HEK293 (cell line): Measurements from ENCODE around the gene ITPA.

Experiments
- BCL11B ChIP-seq: fragments of 450-650 bp; formaldehyde crosslinking; IDR thresholded peaks from 2 replicates; pipeline ENCODE4 v1.5.1; 2016; ENCODE audit warnings: low read depth, missing biosample characterization, missing genetic modification characterization
- GLI4 ChIP-seq: fragments of 450-650 bp; formaldehyde crosslinking; IDR thresholded peaks from 2 replicates; pipeline ENCODE4 v1.5.1; 2016; ENCODE audit warnings: missing biosample characterization, missing genetic modification characterization
- HIC1 ChIP-seq: fragments of 450-650 bp; formaldehyde crosslinking; IDR thresholded peaks from 2 replicates; pipeline ENCODE4 v1.5.1; 2016; ENCODE audit warnings: missing biosample characterization, missing genetic modification characterization
- HOXD13 ChIP-seq: sonication (generic); formaldehyde crosslinking; IDR thresholded peaks from 2 replicates; pipeline ENCODE4 v1.8.0; 2022; ENCODE audit warnings: missing genetic modification reagents, borderline replicate concordance
- MZF1 ChIP-seq: fragments of 450-650 bp; formaldehyde crosslinking; IDR thresholded peaks from 2 replicates; pipeline ENCODE4 v1.5.1; 2017; ENCODE audit warnings: missing biosample characterization, missing genetic modification characterization, borderline replicate concordance
- ZNF169 ChIP-seq: fragments of 450-650 bp; formaldehyde crosslinking; IDR thresholded peaks from 2 replicates; pipeline ENCODE4 v1.5.1; 2016; ENCODE audit warnings: missing biosample characterization, missing genetic modification characterization
- ZNF48 ChIP-seq: fragments of 450-650 bp; formaldehyde crosslinking; IDR thresholded peaks from 2 replicates; pipeline ENCODE4 v1.5.1; 2016; ENCODE audit warnings: missing biosample characterization, missing genetic modification characterization
- ZNF510 ChIP-seq: fragments of 450-650 bp; formaldehyde crosslinking; IDR thresholded peaks from 2 replicates; pipeline ENCODE4 v1.5.1; 2018; ENCODE audit warnings: mild to moderate bottlenecking, missing genetic modification characterization, missing biosample characterization; ENCODE audit not compliant: insufficient replicate concordance
- ZNF571 ChIP-seq: fragments of 450-650 bp; formaldehyde crosslinking; IDR thresholded peaks from 2 replicates; pipeline ENCODE4 v1.5.0; 2017; ENCODE audit warnings: missing biosample characterization, missing genetic modification characterization
- ZNF629 ChIP-seq: fragments of 450-650 bp; formaldehyde crosslinking; IDR thresholded peaks from 2 replicates; pipeline ENCODE4 v1.5.1; 2017; ENCODE audit warnings: missing biosample characterization, missing genetic modification characterization
- ZNF660 ChIP-seq: fragments of 450-650 bp; IDR thresholded peaks from 2 replicates; pipeline ENCODE4 v1.5.1; 2018; ENCODE audit warnings: missing biosample characterization, mild to moderate bottlenecking, missing genetic modification characterization
- ZNF777 ChIP-seq: fragments of 450-650 bp; formaldehyde crosslinking; IDR thresholded peaks from 2 replicates; pipeline ENCODE4 v1.5.1; 2017; ENCODE audit warnings: missing biosample characterization, missing genetic modification characterization, borderline replicate concordance
- TF ChIP-seq, protein P1 (sequence below): fragments of 450-650 bp; formaldehyde crosslinking; IDR thresholded peaks from 2 replicates; pipeline ENCODE4 v1.5.1; 2016; ENCODE audit warnings: missing biosample characterization, missing genetic modification characterization

DNA sequence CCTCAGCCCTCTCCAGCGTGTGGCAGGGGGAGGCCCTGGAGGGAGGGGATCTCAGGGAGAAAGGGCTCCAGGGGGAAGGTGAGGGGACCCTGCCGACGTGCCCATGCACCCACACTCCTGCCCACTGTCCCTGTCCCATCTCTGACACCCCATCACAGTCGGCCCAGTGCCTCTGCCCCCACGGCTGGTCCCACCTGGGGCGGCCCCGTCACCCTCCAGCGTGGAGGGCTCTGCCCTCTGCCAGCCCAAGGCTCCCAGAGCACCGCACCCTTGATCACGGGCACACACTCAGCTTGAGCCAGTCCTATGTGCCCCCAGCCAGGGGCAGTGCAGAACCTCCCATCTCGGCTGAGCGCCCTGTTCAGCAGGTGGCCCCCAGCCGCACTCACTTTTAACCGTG lies 20.5 kb downstream of the ITPA start:
- TF ChIP-seq, protein P1, sequence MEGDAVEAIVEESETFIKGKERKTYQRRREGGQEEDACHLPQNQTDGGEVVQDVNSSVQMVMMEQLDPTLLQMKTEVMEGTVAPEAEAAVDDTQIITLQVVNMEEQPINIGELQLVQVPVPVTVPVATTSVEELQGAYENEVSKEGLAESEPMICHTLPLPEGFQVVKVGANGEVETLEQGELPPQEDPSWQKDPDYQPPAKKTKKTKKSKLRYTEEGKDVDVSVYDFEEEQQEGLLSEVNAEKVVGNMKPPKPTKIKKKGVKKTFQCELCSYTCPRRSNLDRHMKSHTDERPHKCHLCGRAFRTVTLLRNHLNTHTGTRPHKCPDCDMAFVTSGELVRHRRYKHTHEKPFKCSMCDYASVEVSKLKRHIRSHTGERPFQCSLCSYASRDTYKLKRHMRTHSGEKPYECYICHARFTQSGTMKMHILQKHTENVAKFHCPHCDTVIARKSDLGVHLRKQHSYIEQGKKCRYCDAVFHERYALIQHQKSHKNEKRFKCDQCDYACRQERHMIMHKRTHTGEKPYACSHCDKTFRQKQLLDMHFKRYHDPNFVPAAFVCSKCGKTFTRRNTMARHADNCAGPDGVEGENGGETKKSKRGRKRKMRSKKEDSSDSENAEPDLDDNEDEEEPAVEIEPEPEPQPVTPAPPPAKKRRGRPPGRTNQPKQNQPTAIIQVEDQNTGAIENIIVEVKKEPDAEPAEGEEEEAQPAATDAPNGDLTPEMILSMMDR (tag by site-specific recombination) = no peak
- TF ChIP-seq ZNF510 (tag by site-specific recombination) (no peak), ZNF48 (tag by site-specific recombination) (no peak), ZNF660 (no peak), HIC1 (tag by site-specific recombination) (no peak), BCL11B (no peak), ZNF629 (no peak), ZNF777 (tag by site-specific recombination) (no peak), ZNF571 (no peak), GLI4 (tag by site-specific recombination) (no peak), HOXD13 (CRISPR knock-in tag) (no peak), ZNF169 (tag by site-specific recombination) (no peak), MZF1 (tag by site-specific recombination) (no peak)
